Fibroblast of lung (primary cell): ENCODE results near the gene NOXO1. TPM values are rescaled to one million over a fixed set of nuclear protein-coding genes. Genes with fewer than 3 reads are reported as not detected.
"Not testable (repeated sequence)": the region's sequence is repeated elsewhere in the genome, so short reads cannot be mapped to it uniquely, and the experiment has no call there.

Experiments used
- DNase-seq, 2 donors: peaks; one replicate each; pipeline versions ENCODE4 v3.0.0 to v3.0.0-alpha.2; 2010; ENCODE audit warnings: low read depth in 2 of 2
- H2AFZ ChIP-seq: 2 replicates; pipeline ENCODE4 v1.5.1; 2012; ENCODE audit warnings: low read length, control low read depth, inconsistent platforms
- H3K27ac ChIP-seq: 2 replicates; pipeline ENCODE4 v1.5.1; 2011; ENCODE audit warnings: low read length, control low read depth; ENCODE audit not compliant: insufficient read depth
- H3K27me3 ChIP-seq: 2 replicates; pipeline ENCODE4 v1.5.1; 2011; ENCODE audit warnings: mild to moderate bottlenecking, low read length; ENCODE audit not compliant: control insufficient read depth, insufficient read depth
- H3K36me3 ChIP-seq: 2 replicates; pipeline ENCODE4 v1.5.1; 2011; ENCODE audit warnings: low read length; ENCODE audit not compliant: control insufficient read depth, insufficient read depth
- H3K4me1 ChIP-seq: 2 replicates; pipeline ENCODE4 v1.5.1; 2011; ENCODE audit warnings: low read length; ENCODE audit not compliant: control insufficient read depth, insufficient read depth; ENCODE audit errors: extremely low read depth
- H3K4me2 ChIP-seq: 2 replicates; pipeline ENCODE4 v1.5.1; 2011; ENCODE audit warnings: low read length, control low read depth; ENCODE audit not compliant: insufficient read depth; ENCODE audit errors: extremely low read depth
- H3K4me3 ChIP-seq, 4 experiments: fragments of 200-600 bp in 1 of 4; sonication (generic) in 1 of 4; replicated peaks in 1 of 4; 2 replicates each; pipeline ENCODE4 v1.5.1; 2011 to 2016; ENCODE audit warnings: low read length in 4 of 4, low read depth in 3 of 4, mild to moderate bottlenecking in 3 of 4, control low read depth in 2 of 4, inconsistent platforms in 1 of 4, mixed read lengths in 1 of 4; ENCODE audit not compliant: insufficient read depth in 1 of 4; ENCODE audit errors: control extremely low read depth in 1 of 4
- H3K79me2 ChIP-seq: 2 replicates; pipeline ENCODE4 v1.5.1; 2012; ENCODE audit warnings: mild to moderate bottlenecking, low read length, inconsistent platforms; ENCODE audit not compliant: control insufficient read depth, insufficient read depth
- H3K9ac ChIP-seq: 2 replicates; pipeline ENCODE4 v1.5.1; 2011; ENCODE audit warnings: mild to moderate bottlenecking, low read length, control low read depth; ENCODE audit not compliant: insufficient read depth
- H3K9me3 ChIP-seq: 2 replicates; pipeline ENCODE4 v1.5.1; 2012; ENCODE audit warnings: low read depth, low read length; ENCODE audit not compliant: control insufficient read depth, insufficient read depth
- H4K20me1 ChIP-seq: 2 replicates; pipeline ENCODE4 v1.5.1; 2011; ENCODE audit warnings: low read length; ENCODE audit not compliant: control insufficient read depth, insufficient read depth; ENCODE audit errors: extremely low read depth
- EZH2 ChIP-seq: IDR thresholded peaks from 2 replicates; pipeline ENCODE4 v1.5.1; 2012; ENCODE audit warnings: low read length, control low read depth, mild to moderate bottlenecking; ENCODE audit errors: missing control alignments
- polyA plus RNA-seq, 2 donors: library from polyadenylated mRNA; depleted of rRNA in 1 of 2; stranded (reverse) in 1 of 2; unstranded in 1 of 2; fragments of >200 nt; gene quantifications; 2 replicates each; pipeline ENCODE4 v1.2.1, GENCODE V29; 2011 to 2012; ENCODE audit warnings: missing spikeins in 1 of 2
- total RNA-seq: library from RNA; depleted of rRNA; stranded (reverse); fragments of >200 nt; gene quantifications from 2 replicates; pipeline ENCODE4 v1.2.1, GENCODE V29; 2014
- TF ChIP-seq, protein P1 (sequence below), 2 donors: IDR thresholded peaks in 1 of 2; conservative IDR thresholded peaks in 1 of 2; 1 replicate in 1 of 2; 2 replicates in 1 of 2; pipeline ENCODE4 v1.5.1; 2011 to 2012; ENCODE audit warnings: low read length in 2 of 2, control low read depth in 1 of 2, inconsistent platforms in 1 of 2, low read depth in 1 of 2, mild to moderate bottlenecking in 1 of 2

NOXO1 gene
- total and polyA plus RNA-seq, 2 donors (not counting 1 experiment from before 2014, with no cell fraction given), result 0.03 TPM; not detected in 1

DNA sequence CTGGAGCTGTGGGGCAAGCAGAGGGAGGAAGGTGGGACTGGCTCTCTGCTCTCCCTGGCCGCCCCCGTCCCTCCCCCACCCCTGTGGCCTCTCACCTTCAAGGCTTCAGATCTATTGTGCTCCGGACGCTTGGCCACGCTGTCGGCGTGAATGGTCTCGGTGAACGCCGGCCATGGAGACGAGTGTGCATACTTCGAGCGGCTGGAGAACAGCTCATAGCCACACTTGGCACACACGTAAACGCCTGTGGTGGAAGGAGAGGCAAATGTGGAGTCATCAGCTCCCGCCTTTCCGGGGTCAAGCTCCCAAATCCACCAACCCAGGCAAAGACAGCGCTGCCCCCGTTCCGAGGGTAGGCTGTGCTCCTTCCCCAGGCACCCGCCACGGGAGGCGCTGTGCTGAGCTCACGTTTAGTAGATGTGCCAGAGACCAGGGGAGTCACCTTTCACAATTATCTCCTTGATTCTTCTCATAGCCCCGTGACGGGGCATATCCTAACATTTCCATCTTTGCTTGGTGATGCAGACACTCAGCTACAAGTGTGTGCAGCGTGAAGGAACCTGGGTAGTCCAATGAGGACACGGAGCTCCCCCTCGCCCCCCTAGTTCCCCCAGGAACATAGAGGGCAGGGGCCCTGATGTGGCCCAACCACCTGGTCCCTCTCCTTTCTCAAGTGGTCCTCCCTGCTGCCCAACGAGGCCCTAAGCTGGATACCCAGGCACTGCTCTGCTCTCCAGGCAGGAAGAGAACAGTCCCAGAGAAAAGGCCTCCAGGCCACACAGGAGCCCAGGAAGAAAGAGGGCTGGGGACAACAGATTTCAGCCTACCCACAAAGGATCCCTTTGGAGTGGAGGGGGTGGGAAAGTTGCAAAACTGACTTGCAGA lies 39.9 kb downstream of the NOXO1 start:
- H2AFZ ChIP-seq, result no peak overlapping the region
- peak; percentile 33 to 96 for DNase-seq
- H3K4me2 ChIP-seq, result peak overlapping the region; percentile 92
- TF ChIP-seq EZH2, result no peak
- TF ChIP-seq, protein P1, sequence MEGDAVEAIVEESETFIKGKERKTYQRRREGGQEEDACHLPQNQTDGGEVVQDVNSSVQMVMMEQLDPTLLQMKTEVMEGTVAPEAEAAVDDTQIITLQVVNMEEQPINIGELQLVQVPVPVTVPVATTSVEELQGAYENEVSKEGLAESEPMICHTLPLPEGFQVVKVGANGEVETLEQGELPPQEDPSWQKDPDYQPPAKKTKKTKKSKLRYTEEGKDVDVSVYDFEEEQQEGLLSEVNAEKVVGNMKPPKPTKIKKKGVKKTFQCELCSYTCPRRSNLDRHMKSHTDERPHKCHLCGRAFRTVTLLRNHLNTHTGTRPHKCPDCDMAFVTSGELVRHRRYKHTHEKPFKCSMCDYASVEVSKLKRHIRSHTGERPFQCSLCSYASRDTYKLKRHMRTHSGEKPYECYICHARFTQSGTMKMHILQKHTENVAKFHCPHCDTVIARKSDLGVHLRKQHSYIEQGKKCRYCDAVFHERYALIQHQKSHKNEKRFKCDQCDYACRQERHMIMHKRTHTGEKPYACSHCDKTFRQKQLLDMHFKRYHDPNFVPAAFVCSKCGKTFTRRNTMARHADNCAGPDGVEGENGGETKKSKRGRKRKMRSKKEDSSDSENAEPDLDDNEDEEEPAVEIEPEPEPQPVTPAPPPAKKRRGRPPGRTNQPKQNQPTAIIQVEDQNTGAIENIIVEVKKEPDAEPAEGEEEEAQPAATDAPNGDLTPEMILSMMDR (conservative IDR thresholded peaks at IDR 0.05 in 1 of 2, IDR thresholded peaks at IDR 0.05 in 1 of 2; ENCODE audit: low read depth in 1 of 2, low read length in 2 of 2), result peak in 1 of 2 donors; percentile 29
- no peaks in the 10 kb centered on the region for H3K79me2 ChIP-seq
- peak overlapping the region in 3 of 4 experiments; percentile 79 to 83 (median 81) for H3K4me3 ChIP-seq
- H3K27ac ChIP-seq, result no peak overlapping the region
- no peaks in the 10 kb centered on the region for H3K9me3 ChIP-seq
- H4K20me1 ChIP-seq, result no peaks in the 10 kb centered on the region
- H3K9ac ChIP-seq, result no peak overlapping the region
- H3K4me1 ChIP-seq, result peaks cover 7% of the 10 kb centered on the region
- H3K27me3 ChIP-seq, result no peaks in the 10 kb centered on the region
- peaks cover 8% of the 10 kb centered on the region for H3K36me3 ChIP-seq

DNA sequence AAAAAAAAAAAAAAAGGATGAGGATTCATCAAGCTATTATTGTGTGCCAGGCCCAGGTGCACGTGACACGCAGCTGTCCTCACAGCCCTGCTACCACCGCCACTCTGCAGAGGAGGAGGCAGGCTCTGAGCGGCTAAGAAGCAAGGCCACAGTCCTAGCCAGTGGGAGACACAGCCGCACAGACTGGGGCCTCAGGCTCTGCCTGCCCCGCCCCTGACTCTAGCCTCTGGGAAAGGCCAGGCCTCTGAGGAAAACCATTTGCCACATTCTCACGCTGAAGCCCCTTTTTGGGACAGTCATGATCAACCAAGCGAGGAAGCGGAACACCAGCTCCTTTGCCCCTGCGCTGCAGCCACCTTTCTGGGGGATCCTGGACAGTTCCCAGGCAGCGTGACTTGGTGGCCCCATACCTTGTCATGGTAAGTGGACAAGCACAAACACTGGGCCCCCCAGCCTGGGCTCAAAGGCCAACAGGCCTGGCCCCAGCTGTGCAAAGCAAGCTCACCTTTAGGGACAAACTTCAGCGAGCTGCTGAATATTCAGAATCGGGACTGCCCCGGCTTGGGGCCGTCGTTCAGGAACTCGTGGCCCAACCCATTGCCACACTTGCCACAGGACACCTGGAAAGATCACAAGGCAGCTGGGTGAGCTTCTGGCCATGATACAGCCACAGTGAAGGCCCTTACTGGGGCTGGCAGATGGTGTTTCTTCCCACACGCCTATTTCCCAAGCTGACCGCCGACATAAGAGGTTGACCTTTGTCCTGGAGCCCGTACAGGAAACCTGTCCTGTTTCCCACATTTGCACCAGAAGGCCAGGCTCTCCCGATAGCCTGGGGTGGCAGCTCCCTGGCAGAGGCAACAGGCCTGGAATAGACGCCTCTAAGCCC lies 40.8 kb downstream of the NOXO1 start:
- Histone ChIP-seq H3K79me2 (no peaks in the 10 kb centered on the region), H3K4me1 (peaks cover 7% of the 10 kb centered on the region), H2AFZ (no peak overlapping the region), H3K9ac (no peak overlapping the region), H3K27me3 (no peaks in the 10 kb centered on the region), H3K27ac (no peak overlapping the region), H4K20me1 (no peaks in the 10 kb centered on the region), H3K36me3 (peaks cover 8% of the 10 kb centered on the region), H3K4me2 (no peak overlapping the region), H3K4me3 (no peak overlapping the region), H3K9me3 (no peaks in the 10 kb centered on the region)
- DNase-seq, result no peak
- TF ChIP-seq, protein P1 (conservative IDR thresholded peaks at IDR 0.05 in 1 of 2, IDR thresholded peaks at IDR 0.05 in 1 of 2; ENCODE audit: low read depth in 1 of 2, low read length in 2 of 2), result no peak
- no peak for TF ChIP-seq EZH2

GRCh38 chr16:1939833-1940232 lies 41.4 kb downstream of the NOXO1 start:
- not testable (repeated sequence) for H3K9ac ChIP-seq, DNase-seq, H3K4me2 ChIP-seq, H3K4me1 ChIP-seq, H3K79me2 ChIP-seq, H3K27ac ChIP-seq, H3K4me3 ChIP-seq, H3K36me3 ChIP-seq, H2AFZ ChIP-seq, H3K9me3 ChIP-seq, H4K20me1 ChIP-seq, H3K27me3 ChIP-seq
